ENCODE results near the gene GRK4. TPM values are rescaled to one million over a fixed set of nuclear protein-coding genes. Genes with fewer than 3 reads are reported as not detected.
A peak's percentile ranks its signal among the peaks of the same experiment; 100 is the strongest.

GRK4 gene
- total RNA-seq, 1 donor from 2014 or later: 1.9 TPM

GRCh38 chr4:2925931-2926860 is 37.2 kb upstream of the GRK4 start:
- DNase-seq (ENCODE audit: low spot score in 2 of 2): peak in 1 of 2 donors; percentile 54
- H3K36me3 ChIP-seq: peaks cover 66 to 88% of the 10 kb centered on the region in 2 donors
- H3K27me3 ChIP-seq: no peaks in the 10 kb centered on the region
- H3K27ac ChIP-seq: no peak overlapping the region
- TF ChIP-seq, protein P1, sequence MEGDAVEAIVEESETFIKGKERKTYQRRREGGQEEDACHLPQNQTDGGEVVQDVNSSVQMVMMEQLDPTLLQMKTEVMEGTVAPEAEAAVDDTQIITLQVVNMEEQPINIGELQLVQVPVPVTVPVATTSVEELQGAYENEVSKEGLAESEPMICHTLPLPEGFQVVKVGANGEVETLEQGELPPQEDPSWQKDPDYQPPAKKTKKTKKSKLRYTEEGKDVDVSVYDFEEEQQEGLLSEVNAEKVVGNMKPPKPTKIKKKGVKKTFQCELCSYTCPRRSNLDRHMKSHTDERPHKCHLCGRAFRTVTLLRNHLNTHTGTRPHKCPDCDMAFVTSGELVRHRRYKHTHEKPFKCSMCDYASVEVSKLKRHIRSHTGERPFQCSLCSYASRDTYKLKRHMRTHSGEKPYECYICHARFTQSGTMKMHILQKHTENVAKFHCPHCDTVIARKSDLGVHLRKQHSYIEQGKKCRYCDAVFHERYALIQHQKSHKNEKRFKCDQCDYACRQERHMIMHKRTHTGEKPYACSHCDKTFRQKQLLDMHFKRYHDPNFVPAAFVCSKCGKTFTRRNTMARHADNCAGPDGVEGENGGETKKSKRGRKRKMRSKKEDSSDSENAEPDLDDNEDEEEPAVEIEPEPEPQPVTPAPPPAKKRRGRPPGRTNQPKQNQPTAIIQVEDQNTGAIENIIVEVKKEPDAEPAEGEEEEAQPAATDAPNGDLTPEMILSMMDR (IDR thresholded peaks at IDR 0.05): no peak
- H3K9me3 ChIP-seq: no peaks in the 10 kb centered on the region
- intact Hi-C loops (cut with DNase I): no loop called here
- no peak overlapping the region for H3K4me3 ChIP-seq
- H3K4me1 ChIP-seq: no peaks in the 10 kb centered on the region

- Histone ChIP-seq H3K9me3 (no peaks in the 10 kb centered on the region), H3K27me3 (no peaks in the 10 kb centered on the region), H3K4me1 (no peaks in the 10 kb centered on the region), H3K27ac (no peak overlapping the region), H3K4me3 (no peak overlapping the region), H3K36me3 (peaks cover 68 to 94% of the 10 kb centered on the region in 2 donors)
- intact Hi-C loops (cut with DNase I): no loop called here
- TF ChIP-seq, protein P1 (IDR thresholded peaks at IDR 0.05): no peak
- DNase-seq (ENCODE audit: low spot score in 2 of 2): peak in 1 of 2 donors; percentile 57
Observed at GRCh38 chr4:2927016-2927695, 36.2 kb upstream of the GRK4 start.

GRCh38 chr4:2927696-2928075 is 35.7 kb upstream of the GRK4 start:
- peaks cover 62 to 91% of the 10 kb centered on the region in 2 donors for H3K36me3 ChIP-seq
- TF ChIP-seq, protein P1 (IDR thresholded peaks at IDR 0.05): no peak
- intact Hi-C loops (cut with DNase I): no loop called here
- DNase-seq (ENCODE audit: low spot score in 2 of 2): no peak
- no peaks in the 10 kb centered on the region for H3K27me3 ChIP-seq
- H3K27ac ChIP-seq: no peak overlapping the region
- no peaks in the 10 kb centered on the region for H3K4me1 ChIP-seq
- no peak overlapping the region for H3K4me3 ChIP-seq
- no peaks in the 10 kb centered on the region for H3K9me3 ChIP-seq

DNA sequence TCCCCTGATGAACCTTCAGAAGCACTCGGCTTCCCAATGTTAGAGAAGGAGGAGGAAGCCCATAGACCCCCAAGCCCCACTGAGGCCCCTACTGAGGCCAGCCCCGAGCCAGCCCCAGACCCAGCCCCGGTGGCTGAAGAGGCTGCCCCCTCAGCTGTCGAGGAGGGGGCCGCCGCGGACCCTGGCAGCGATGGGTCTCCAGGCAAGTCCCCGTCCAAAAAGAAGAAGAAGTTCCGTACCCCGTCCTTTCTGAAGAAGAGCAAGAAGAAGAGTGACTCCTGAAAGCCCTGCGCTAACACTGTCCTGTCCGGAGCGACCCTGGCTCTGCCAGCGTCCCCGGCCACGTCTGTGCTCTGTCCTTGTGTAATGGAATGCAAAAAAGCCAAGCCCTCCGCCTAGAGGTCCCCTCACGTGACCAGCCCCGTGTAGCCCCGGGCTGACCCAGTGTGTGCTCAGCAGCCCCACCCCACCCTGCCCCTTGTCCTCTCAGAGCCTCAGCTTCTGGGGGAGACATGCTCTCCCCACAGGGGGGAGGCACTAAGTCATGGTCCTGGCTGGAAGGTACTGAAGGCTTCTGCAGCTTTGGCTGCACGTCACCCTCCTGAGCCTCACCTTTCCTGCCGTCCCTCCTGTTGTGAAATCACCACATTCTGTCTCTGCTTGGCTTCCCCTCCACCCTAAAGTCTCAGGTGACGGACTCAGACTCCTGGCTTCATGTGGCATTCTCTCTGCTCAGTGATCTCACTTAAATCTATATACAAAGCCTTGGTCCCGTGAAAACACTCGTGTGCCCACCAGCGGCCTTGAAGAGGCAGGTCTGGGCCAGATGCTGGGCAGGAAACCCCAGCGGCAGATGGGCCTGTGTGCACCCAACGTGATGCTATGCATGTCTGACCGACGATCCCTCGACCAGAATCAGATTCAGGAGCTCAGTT is 34.9 kb upstream of the GRK4 start:
- intact Hi-C loops (cut with DNase I): no loop called here
- Histone ChIP-seq H3K9me3 (no peaks in the 10 kb centered on the region), H3K27ac (no peak overlapping the region), H3K36me3 (peaks cover 54 to 83% of the 10 kb centered on the region in 2 donors), H3K4me1 (peaks cover 0 to 4% of the 10 kb centered on the region in 2 donors), H3K4me3 (no peak overlapping the region), H3K27me3 (no peaks in the 10 kb centered on the region)
- no peak for DNase-seq (ENCODE audit: low spot score in 2 of 2)
- TF ChIP-seq, protein P1 (IDR thresholded peaks at IDR 0.05): no peak

- TF ChIP-seq, protein P1 (IDR thresholded peaks at IDR 0.05): no peak
- Histone ChIP-seq H3K36me3 (peaks cover 52 to 74% of the 10 kb centered on the region in 2 donors), H3K4me1 (peaks cover 0 to 4% of the 10 kb centered on the region in 2 donors), H3K9me3 (no peaks in the 10 kb centered on the region), H3K27me3 (no peaks in the 10 kb centered on the region), H3K4me3 (no peak overlapping the region), H3K27ac (no peak overlapping the region)
- no peak for DNase-seq (ENCODE audit: low spot score in 2 of 2)
- intact Hi-C loops (cut with DNase I): no loop called here
Observed at GRCh38 chr4:2929469-2929868, 33.9 kb upstream of the GRK4 start.
